HL-60 (cell line): ENCODE data around the gene MYH9.

ENCODE experiments used
- DNase-seq, 2 experiments: peaks; one replicate each; pipeline ENCODE4 v3.0.0-alpha.2; 2010 to 2020; ENCODE audit warnings: low read depth in 1 of 2, low spot score in 1 of 2
- H3K27ac ChIP-seq: fragments of 250-450 bp; sonication (Bioruptor Pico); replicated peaks from 2 replicates; pipeline ENCODE4 v1.5.1; 2020; ENCODE audit warnings: mild to moderate bottlenecking, moderate library complexity
- H3K27me3 ChIP-seq: fragments of 250-450 bp; sonication (Bioruptor Pico); 2 replicates; pipeline ENCODE4 v1.5.1; 2021; ENCODE audit warnings: mild to moderate bottlenecking, moderate library complexity; ENCODE audit not compliant: insufficient read depth, poor library complexity, severe bottlenecking
- H3K4me3 ChIP-seq: replicated peaks from 2 replicates; pipeline ENCODE4 v1.5.1; 2011; ENCODE audit warnings: mild to moderate bottlenecking, control low read depth, low read length; ENCODE audit not compliant: insufficient read depth
- CTCF ChIP-seq: IDR thresholded peaks from one replicate; pipeline ENCODE4 v1.5.1; 2011; ENCODE audit warnings: low read length, control low read depth, inconsistent platforms; ENCODE audit not compliant: insufficient read depth
- GABPA ChIP-seq: IDR thresholded peaks from 2 replicates; pipeline ENCODE4 v1.6.1; 2012; ENCODE audit warnings: low read depth
- POLR2AphosphoS5 ChIP-seq: IDR thresholded peaks from 2 replicates; pipeline ENCODE4 v1.6.1; 2012; ENCODE audit warnings: low read depth
- REST ChIP-seq: IDR thresholded peaks from 2 replicates; pipeline ENCODE4 v1.6.1; 2012; ENCODE audit warnings: low read depth; ENCODE audit not compliant: insufficient replicate concordance
- SPI1 ChIP-seq: IDR thresholded peaks from 2 replicates; pipeline ENCODE4 v1.6.1; 2012; ENCODE audit warnings: low read depth, mild to moderate bottlenecking, borderline replicate concordance

The MYH9 gene

GRCh38 chr22:36244522-36245391 lies 143.0 kb downstream of the MYH9 start:
- no peaks in the 10 kb centered on the region for H3K27me3 ChIP-seq
- H3K27ac ChIP-seq = no peak overlapping the region
- no peak for TF ChIP-seq SPI1
- no peak for TF ChIP-seq GABPA
- no peak for TF ChIP-seq POLR2AphosphoS5
- TF ChIP-seq CTCF = no peak
- no peak for TF ChIP-seq REST
- DNase-seq = no peak
- no peak overlapping the region for H3K4me3 ChIP-seq

GRCh38 chr22:36243986-36244385 lies 143.8 kb downstream of the MYH9 start:
- H3K27me3 ChIP-seq = no peaks in the 10 kb centered on the region
- no peak for DNase-seq
- H3K4me3 ChIP-seq = no peak overlapping the region
- H3K27ac ChIP-seq = no peak overlapping the region
- TF ChIP-seq CTCF (no peak), GABPA (no peak), SPI1 (no peak), POLR2AphosphoS5 (no peak), REST (no peak)

GRCh38 chr22:36239401-36240171 lies 148.2 kb downstream of the MYH9 start, which contains the start of gene APOL2:
APOL2 (minus strand) TSS chr22:36239527; CDS start chr22:36233162, 6,365 bp downstream.
- Histone ChIP-seq H3K27me3 (no peaks in the 10 kb centered on the region), H3K4me3 (peak within 1 kb of the TSS; percentile 64), H3K27ac (peak within 1 kb of the TSS; percentile 49)
- peak; percentile 69 for TF ChIP-seq CTCF
- no peak for TF ChIP-seq GABPA
- no peak for TF ChIP-seq REST
- peak; percentile 68 to 92 for DNase-seq
